DMS53 treated with DMSO at 0.1 percent for 48 hours (cell line): Measurements from ENCODE around the gene NDFIP1.

Experiments
- DNase-seq: peaks from one replicate; lab custom pipeline; 2025; ENCODE audit not compliant: unreplicated experiment; lab: John Stamatoyannopoulos, UW

NDFIP1 gene

DNA sequence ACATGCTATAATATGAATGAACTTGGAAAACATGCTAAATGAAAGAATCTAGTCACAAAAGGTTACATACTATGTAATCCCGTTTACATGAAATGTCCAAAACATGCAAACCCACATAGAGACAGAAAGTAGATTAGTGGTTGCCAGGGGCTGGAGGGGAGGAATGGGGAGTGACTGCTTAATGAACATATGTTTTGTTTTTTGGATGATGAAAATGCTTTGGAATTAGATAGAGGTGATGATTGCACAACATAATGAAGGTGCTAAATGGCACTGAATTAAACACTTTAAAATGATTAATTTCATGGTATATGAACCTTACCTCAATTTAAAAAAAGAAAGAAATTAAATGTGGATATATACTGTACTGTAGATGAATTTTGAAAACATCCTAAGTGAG is 17.6 kb upstream of the NDFIP1 start:
- no peak for DNase-seq

- DNase-seq: no peak
These were observed 16.7 kb upstream of the NDFIP1 start for GRCh38 chr5:142091922-142092321.

- DNase-seq: no peak
These were observed 13.5 kb upstream of the NDFIP1 start for GRCh38 chr5:142095035-142095434.

- no peak for DNase-seq
These were observed 12.8 kb upstream of the NDFIP1 start for GRCh38 chr5:142095651-142096330.

DNA sequence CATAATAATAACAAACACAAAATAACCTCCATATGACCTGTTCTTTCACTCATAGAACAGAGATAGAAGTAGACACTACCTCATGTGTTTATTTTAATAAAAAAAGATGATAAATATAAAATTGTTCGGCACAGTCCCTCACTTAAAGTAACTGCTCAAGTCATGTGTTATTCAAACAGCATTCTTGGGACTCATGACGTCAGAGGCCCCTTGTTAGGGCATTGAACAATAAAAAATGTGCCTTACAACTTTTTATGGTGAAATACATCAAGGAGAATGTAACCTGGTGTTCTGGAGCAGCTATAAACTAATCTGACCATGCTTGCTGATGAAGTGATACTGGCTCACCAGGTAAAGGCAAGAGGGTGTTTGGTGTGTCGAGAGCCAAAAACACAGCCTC is 12.2 kb upstream of the NDFIP1 start:
- no peak for DNase-seq

DNA sequence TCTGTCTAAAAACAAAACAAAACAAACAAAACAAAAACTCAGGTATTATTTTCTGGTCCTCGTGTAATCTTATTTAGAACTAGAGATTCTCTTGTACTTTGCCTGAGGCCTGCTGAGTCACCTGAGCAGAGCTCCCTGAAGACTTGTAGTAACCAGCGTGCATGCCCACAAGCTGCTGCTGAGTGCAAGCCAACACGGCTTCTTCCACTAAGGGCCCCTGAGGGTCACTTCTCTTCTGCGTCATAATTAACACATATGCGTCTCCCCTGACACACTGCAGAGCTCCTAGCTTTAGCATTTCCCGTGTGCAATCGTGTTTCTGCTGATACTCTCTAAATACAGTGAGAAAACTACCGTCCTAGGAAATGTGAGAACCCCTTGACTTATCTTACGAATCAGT is 10.9 kb upstream of the NDFIP1 start:
- no peak for DNase-seq

DNA sequence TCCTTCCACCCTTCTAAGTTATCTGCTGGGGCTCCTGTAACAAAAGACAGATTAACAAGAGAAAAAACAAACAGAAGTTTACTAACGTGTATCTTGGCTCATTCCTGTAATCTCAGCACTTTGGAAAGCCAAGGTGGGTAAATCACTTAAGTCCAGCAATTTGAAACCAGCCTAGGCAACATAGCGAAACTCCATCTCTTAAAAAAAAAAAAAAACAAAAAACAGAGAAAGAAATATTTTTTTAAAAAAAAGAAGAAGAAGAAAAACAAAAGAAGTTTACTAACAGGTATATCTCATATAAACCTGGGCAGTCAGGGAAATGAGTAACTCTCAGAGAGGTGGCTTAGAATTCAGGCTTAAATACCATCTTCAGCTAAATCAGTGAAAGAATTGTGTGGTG is 10.3 kb upstream of the NDFIP1 start:
- no peak for DNase-seq

- no peak for DNase-seq
These were observed 9.6 kb upstream of the NDFIP1 start for GRCh38 chr5:142098931-142099330.

DNA sequence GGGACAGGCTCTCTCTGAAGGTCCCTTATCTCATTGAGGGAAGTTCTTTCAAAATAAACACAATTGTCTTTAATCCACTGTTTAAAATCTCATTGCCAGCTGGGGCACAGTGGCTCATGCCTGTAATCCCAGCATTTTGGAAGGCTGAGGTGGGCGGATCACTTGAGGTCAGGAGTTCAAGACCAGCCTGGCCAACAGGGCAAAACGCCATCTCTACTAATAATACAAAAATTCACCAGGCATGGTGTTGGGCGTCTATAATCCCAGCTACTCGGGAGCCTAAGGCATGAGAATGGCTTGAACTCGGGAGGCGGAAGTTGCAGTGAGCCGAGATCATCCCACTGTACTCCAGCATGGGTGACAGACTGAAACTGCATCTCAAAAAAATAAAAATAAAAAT is 8.3 kb upstream of the NDFIP1 start:
- DNase-seq: no peak

GRCh38 chr5:142102980-142103740 is 5.4 kb upstream of the NDFIP1 start:
- DNase-seq: no peak

GRCh38 chr5:142104491-142104890 is 4.1 kb upstream of the NDFIP1 start:
- no peak for DNase-seq

- DNase-seq: no peak
These were observed 2.5 kb upstream of the NDFIP1 start for GRCh38 chr5:142106061-142106460.

DNA sequence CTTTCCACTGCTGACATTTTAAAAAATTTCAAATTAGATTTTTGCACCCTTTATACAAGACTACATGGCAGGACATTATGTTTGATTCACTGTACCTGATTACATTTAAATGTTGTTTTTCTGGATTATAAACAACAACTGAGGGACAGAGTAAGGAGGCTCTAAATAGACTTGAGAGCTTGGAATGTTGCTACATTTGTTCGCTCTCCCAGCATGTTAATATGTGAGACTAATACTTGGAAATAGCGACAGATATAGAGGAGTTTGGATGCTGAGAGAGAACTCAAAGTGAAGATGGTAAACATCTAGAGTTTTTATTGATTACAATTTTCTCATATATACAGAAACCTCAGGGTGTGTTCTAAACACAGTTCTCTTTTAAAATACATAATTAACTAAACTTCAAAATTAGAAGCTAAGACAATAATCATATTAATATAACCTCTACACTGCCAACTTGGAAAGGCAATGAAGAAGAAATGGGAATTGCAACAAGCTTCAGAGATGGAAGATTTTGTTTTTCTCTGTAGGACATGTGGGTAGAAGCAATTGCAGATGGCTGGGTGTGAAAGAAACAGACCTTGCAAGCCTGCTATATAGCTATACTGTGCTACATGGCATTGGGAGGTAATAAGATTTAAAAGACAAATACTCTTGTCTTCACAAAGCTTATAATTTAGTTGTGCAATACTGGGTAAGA is 1.4 kb upstream of the NDFIP1 start:
- DNase-seq: no peak

- no peak for DNase-seq
These were observed 695 bp upstream of the NDFIP1 start for GRCh38 chr5:142107736-142108431.

DNA sequence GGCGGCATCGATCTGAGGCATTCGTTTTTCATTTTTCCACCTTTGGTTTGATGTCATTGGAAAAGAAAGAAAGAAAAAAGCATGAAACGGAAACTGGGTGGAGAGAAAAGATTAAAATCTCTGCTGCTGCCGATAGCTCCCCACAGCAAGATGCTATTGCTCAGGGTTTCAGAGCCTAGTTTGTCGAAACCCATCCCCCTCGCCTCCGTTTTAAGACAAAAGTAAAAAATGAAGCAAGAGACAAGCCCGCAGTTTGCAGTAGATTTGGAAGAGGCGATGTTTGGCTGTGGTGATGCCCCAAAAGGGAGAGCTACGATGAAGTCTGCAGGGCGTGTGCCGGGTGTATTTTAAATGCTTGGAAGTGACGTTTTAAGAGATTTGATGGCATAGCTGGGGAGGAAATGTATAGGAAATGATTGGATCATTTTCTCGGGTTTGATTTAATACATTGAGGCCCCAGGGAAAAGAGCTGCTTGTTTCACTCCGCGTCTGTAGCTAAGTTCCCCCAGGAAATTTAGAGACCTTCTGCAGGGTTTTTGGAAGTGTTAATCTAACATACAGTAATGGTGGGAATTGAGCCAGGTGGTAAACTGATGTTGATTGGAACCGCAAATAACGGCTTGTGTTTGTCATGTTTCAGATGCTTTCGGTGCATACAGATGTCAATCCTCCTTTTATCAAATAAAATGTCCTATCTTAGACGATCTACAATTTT is 909 bp downstream of the NDFIP1 start:
- no peak for DNase-seq

DNA sequence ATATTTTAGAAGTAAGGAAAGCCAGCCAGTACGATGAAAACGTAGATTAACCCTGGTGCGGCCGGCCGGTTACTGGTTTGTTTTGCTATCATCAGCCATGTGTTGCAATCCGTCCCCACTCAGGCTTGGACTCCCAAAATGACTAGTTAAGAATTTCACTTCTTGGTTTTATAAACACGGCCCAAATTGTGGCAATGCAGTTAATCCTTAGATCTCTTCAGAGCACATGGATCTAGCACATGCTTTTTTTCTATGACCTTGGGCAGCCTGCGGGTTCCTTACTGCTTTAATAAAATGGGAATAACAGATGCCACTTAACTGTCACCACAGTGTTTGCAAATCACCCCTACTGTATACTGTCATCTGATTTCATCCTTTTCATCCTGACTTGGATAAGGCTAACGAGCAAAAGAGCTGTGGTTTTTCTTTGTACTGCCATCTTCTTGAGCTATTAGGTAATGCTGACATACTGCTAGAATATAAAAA is 1.5 kb downstream of the NDFIP1 start:
- no peak for DNase-seq

- no peak for DNase-seq
These were observed 2.6 kb downstream of the NDFIP1 start for GRCh38 chr5:142110988-142111687.

- no peak for DNase-seq
These were observed 6.1 kb downstream of the NDFIP1 start for GRCh38 chr5:142114687-142115086.

DNA sequence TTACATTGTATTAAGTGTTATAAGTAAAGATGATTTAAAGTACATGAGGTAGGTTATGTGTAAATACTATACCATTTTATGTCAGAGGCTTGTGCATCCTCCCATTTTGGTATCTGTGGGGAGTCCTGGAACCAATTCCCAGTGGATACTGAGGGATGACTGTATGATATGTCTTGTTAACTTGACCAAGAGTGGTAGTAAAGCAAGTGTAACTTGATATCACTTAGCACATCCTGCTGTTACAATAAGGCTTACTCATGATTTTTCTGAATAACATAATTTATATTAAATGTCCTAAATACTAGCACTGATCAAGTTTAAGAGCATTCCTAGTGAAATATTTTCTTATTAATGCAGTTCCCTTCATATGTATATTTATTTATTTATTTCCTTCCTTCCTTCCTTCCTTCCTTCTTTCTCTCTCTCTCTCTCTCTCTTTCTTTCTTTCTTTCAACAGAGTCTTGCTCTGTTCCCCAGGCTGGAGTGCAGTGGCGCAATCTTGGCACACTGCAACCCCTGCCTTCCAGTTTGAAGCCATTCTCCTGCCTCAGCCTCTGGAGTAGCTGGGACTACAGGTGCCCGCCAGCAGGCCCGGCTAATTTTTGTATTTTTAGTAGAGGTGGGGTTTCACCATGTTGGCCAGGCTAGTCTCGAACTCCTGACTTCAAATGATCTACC is 7.5 kb downstream of the NDFIP1 start:
- DNase-seq: no peak
